GM12874 (cell line): ENCODE measurements around the gene PPP1R7.

Source experiments
- CTCF ChIP-seq: IDR thresholded peaks from 2 replicates; pipeline ENCODE4 v1.5.1; 2011; ENCODE audit warnings: low read depth, mild to moderate bottlenecking, control low read depth, low read length, moderate library complexity; ENCODE audit not compliant: insufficient read depth

PPP1R7 gene

GRCh38 chr2:241179899-241180298, 29.6 kb downstream of the PPP1R7 start:
- TF ChIP-seq CTCF, result no peak

GRCh38 chr2:241180495-241180894, 30.2 kb downstream of the PPP1R7 start:
- TF ChIP-seq CTCF, result no peak

GRCh38 chr2:241182126-241182525, 31.9 kb downstream of the PPP1R7 start:
- TF ChIP-seq CTCF, result no peak

- no peak for TF ChIP-seq CTCF
Observed at GRCh38 chr2:241182531-241183133, 32.4 kb downstream of the PPP1R7 start.

GRCh38 chr2:241183221-241183620, 33.0 kb downstream of the PPP1R7 start:
- TF ChIP-seq CTCF, result no peak

- TF ChIP-seq CTCF, result no peak
Observed at GRCh38 chr2:241184901-241185300, 34.6 kb downstream of the PPP1R7 start.

GRCh38 chr2:241185961-241186360, 35.7 kb downstream of the PPP1R7 start:
- no peak for TF ChIP-seq CTCF
